Activated CD8-positive, alpha-beta memory T cell treated with anti-CD3 and anti-CD28 coated beads, Interleukin-2, amount 50 U/mL, for 48 hours (primary cell): Measurements from ENCODE around the gene CFAP251.

ENCODE experiments used
- DNase-seq: peaks from one replicate; pipeline ENCODE4 v3.0.0-alpha.2; 2020

Gene CFAP251

DNA sequence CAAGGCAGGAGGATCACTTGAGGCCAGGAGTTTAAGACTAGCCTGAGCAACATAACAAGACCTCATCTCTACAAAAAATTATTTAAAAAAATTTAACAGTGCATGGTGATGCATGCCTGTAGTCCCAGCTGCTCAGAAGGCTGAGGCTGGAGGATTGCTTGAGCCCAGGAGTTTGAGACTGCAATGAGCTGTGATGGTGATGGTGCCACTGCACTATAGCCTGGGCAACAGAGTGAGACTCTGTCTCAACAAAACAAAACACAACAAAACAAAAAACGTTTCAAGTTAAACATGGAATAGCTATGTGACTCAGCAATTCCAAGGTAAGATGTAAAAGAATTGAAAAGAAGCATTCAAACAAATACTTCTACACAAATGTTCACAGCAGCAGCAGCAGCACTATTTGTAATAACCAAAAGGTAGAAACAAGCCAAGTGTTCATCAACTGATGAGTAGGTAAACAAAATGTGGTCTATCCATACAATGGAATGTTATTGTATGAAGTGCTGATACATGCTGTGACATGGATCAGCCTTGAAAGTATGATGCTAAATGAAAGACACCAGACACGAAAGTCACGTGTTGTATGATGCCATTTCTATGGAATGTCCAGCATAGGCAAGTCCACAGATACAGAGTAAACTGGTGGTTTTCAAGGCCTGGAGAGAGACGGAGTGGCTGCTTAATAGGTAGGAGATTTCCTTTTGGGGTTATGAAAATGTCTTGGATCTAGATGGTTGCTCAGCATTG lies 31.4 kb downstream of the CFAP251 start:
- DNase-seq, result no peak

DNA sequence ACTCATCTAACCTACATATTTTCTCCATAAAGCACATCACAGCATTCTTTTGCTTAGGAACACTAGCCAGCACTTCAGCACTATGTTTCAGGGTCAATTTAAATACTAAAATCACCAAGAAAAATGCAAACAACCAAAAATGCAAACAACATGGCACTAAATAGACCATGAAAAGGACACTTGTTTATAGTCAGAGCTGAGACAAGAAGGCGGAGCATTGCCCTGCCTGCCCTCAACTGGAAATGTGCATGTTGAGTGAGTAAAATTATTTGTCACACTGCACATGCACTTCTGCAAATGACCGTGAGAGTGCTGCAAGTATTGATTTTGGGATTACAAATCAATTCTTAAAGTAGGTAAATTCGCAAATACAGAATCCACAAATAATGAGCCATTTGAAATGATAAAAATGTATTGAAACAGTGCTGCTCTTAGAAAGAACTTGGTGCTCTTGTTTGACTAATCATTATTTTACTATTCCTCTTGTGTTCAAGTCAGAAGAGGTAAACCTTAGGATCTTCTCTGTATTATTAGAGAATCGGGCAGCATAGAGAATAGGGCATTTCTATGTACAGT lies 34.8 kb downstream of the CFAP251 start:
- no peak for DNase-seq

DNA sequence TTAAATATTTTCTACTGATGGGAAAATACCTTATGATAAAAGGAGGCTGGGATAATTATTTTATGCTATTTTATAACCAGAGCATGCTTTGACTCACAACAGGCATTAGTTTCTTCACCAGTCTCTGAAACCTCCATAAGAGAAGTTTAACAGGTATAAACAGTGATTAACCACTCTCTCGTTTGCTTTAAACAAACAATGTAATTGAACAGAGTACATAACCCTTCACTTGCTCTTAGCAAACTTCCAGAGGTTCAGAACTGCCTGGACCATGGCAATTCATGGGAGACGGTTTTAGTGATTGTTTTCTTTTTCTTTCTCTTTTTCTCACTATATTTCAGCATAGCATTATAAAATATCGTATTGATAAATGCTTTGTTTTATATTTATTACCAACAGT lies 35.3 kb downstream of the CFAP251 start:
- DNase-seq, result no peak

DNA sequence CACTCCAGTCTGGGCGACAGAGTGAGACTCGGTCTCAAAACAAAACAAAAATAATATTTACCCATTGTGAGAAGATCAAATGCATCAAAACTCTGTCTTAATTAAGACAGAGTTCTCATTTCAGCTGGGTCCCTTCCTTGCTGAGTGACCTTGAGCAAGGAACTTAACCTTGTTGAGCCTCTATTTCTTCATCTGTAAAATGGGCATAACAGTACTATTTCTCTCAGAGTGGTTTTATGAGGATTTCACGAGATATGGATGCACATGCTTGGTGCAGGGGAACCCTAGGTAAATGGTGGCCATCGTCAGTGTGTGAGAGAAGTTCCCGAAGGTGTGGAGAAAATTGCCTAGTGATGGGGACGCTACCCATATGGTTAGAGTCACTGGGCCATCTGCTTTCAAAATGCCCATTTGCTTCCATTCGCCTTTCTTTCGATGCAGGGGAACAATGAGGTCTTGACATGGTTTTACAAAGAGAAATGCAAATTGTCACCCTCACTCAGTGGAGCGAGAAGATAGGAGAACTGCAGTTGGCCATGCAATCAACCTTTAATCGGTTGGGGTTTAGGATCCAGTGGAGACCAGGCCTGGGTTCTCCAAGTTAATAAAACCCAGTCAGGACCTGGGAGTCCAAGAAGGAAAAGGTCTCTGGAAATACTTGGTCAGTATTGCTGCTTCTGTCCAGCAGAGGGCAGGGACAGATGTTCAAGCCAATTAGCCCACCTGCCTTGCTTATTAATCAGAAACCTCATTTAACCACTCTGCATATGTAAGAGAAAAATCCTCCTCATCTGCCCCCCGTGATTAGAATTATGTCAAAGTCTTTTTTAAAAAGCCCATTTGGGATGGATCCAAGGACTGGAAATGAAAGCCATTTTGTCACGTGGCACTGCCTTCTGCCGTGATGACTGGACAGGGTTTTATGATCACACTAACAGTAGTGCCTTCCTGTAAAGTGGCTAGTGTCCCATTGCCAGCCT lies 37.2 kb downstream of the CFAP251 start:
- DNase-seq, result no peak

DNA sequence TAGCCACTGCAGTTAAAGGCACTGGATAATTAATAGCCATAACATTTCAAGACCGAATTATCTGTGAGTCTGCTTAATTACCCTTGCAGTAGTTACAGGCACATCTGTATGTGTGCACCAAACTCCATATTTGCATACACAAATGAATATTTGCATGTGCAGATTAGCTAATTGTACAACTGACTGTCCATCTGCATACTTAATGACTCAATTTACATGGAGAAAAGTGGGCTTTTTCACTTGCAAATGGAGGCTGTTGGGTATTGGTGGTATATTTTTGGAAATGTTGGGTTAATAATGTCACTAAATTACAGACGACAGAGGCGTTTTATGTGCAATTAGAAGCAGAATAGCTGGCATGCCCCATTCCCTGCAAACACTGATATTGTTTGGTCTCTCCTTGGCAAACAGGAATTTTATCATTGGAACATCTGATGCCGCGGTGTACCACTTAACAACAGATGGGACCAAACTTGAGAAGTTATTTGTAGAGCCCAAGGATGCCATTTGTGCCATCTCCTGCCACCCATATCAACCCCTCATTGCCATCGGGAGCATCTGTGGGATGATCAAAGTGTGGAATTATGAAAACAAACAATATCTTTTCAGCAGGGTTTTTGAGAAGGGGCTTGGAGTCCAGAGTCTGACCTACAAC lies 39.6 kb downstream of the CFAP251 start:
- DNase-seq, result no peak

DNA sequence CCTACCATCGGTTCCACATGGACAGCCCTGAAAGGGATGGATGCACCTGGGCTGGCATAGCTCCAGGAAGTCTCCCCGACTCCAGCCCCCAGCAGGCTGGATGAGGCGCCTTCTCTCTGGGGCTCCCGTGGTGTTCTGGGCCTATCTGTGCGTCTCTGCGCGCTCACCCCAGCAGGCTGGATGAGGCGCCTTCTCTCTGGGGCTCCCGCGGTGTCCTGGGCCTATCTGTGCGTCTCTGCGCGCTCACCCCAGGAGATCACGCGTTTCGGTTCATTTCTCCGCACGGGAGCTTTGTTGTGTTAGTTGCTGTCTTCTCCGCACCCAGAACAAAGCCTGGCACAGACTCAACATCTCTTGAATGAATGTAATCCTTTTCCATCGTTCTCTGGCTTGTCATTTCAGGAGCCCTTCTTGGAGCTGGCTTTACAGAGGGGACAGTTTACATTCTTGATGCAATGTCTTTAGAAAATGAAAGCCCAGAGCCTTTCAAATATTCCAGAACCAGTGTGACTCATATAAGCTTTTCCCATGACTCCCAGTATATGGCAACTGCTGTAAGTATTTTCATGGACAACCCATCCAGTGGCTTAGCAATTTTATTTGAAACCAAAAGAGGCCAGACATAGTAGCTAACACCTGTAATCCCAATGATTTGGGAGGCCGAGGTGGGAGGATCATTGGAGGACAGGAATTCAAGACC lies 40.3 kb downstream of the CFAP251 start:
- no peak for DNase-seq

DNA sequence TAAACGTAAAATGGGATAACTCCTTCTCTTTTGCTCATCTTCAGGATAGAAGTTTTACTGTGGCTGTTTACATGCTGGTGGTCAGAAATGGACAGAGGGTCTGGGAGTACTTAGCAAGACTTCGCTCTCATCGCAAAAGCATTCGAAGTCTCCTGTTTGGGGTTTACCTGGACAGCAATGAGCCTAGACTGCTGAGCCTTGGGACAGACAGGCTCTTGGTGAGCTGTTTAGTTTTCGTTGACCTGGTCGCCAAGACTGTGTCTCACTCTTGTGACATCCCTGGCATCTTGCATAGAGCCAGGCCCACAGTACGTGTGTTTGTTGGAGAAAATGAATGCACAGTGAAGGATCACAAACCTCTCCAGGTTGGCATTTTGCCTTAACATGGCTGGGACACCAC lies 42.1 kb downstream of the CFAP251 start:
- DNase-seq, result no peak

DNA sequence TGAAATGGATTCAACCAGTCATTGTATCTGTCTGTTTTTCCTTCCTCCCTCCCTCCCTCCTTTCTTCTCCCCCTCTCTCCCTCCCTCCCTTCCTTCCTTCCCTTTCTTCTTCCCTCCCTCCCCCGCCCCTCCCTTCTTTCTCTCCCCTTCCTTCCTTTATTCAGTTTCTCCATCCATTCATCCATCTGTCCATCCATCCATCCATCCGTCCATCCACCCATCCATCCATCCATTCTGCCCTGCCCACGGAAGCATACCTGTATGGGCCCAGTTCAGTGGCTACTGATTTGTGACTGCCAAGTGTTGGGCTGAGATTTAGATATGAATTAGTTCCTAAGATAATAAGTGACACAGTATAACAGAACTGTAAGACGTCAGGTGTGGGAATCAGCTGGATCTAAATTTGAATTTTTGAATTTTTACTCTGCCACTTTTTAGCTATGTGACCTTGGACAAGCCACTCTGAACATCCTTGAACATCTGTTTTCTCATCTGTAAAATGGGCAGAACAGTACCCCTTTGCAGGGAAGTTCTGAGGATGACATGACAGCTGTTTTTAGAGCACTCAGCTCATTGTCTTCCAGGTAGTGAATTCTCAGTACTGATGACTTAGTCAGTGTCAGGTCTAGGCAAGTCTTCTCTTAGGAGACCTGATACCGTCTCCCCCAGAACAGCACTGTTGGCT lies 42.9 kb downstream of the CFAP251 start:
- DNase-seq, result no peak

DNA sequence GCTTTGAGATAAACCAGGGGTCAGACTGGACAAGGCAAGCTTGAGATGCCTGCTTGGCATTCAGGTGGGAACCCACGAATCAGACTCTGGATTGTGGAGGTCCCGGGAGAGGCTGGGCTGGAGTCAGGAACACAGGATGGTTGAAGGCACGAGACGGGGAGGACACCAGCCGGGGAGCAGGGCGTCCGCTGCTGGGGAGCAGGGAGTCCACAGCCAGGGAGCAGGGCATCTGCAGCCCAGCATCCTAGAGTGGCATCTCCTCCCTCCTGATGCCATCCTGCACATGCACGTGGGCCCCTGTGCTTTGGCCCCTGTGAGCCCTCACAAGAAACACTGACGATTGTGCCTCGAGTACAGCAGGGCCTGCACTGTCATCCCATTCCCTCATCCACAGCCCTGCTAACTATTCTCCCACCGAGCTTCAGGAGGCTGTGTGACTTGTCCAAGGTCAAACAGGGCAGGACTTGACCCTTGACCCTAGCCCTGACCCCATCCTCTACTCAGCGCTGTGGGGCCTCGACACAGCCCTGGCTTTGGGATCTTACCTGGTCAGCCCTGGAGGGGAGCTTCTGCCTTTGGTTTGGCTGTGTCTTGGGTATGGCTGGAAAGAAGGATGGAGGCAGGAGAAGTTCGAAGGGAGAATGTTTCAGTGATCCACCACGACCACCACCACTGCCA lies 45.1 kb downstream of the CFAP251 start:
- no peak for DNase-seq

DNA sequence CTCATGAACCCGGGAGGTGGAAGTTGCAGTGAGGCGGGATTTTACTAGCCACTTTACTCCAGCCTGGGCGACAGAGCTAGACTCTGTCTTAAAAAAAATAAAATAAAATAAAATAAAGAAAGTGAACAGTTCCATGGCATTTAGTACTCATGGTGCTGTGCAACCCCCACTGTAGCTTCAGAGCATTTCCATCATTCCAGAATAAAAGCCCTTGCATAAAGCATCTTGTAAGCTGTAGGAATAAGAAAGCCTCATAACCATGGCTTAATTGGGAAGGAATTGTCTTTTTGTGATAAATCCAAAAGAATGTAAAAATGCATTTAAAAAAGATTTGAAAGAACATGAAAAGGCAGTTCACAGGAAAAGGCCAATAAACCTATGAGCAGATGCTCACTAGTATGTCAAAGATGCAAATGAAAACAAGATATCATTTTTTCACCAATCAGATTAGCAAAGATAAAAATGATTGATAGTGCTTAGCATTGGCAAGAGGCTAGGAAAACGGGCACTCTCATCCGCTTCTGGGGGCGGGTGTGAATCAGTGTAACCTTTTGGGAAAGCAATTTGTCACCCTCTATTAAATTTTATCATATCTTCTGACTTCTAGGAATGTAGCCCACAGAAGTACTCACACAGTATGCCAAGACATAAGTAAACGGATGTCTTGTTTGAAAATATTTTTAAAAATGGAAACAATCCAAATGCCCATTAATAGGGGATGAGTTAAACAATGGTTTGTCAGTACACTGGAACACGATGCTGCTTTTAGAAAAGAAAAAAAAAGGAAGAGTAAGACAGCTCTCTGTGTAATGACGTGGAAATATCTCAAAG lies 46.6 kb downstream of the CFAP251 start:
- no peak for DNase-seq

DNA sequence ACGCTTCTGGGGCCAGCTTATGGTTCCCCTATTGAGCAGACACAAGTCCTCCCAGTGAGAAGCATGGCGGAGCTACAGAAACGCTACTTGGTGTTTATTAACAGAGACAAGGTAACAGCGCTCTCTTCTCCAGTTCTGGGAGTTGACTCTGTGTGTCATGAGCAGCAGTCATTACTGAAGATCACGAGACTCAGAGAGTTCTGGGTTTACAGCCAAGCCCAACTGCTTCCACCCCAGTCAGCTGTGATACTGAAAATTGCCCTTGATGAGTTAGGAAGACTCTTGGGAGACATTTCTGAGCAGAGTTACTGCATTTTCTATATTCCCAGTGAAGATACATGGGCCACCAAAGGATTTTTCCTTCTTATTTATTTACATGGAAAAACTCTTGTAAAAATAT lies 48.6 kb downstream of the CFAP251 start:
- no peak for DNase-seq

DNA sequence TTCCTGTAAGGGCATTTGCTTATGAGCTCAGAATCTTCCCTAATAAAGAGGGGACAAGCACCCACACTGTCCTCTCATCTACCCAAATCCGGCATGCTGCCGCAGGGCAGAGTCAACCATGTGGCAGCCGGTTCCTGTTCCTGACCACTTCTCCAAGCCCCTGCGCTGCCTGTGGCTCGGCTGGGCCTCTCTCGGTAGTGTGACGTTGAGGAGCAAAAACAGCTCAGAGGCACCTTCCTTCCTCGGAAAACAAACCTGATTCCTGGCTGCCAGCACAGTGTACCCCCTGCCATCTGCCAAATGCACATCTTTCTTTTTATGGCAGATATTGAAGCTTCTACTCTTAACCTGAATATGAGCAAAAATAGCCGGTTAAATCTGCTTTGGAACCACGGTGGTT lies 50.5 kb downstream of the CFAP251 start:
- DNase-seq, result no peak

DNA sequence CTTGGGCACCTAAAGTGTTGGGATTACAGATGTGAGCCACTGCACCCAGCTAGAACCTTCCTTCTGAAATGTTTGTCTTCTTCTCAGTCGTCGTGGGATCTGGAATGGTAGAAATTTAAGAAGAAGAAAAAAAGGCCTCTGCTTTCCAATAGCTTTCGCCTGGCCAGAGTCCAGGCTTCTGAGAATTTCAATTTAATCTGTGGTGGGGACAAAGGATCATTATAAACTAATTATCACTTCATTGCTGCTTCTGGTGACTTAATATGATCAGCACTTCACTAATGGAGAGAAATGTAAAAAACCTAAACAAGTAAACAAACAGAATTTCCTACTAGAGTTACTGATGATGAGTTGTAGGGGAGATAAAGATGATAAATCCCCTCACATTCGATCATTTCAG lies 51.3 kb downstream of the CFAP251 start:
- no peak for DNase-seq

DNA sequence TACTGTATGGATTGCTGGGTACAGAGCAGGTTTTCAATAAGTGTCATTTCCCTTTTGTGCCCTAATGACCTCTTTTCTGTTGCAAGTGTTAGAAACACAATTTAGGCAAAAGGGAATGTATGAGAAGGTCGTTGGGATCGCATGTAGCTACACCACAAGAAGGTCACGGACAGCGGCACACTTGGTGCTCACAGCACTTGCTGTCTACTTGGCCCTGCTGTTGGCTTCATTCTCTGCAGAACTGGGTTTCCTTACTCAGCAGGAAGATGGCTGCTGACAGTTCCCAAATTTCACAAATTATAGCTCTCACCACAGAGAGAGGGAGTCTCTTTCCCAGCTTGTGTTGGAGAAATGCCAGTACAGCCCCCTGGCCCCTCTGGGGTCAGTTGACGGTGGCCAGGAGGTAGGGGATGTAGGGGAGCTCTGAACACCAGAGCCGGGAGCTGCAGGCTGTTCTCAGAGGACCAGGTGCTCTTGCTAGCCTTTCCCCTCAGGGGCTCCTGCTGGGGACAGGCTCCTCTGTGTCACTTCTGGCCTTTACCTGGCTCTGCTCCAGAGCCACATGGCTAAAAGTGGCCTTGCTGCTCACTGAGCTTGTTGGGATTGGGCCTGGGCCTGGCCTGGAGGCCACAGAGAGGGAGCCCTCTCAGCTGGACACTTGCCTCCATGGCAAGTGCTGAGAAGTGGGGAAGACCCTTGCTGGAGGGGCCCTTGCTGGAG lies 52.3 kb downstream of the CFAP251 start:
- DNase-seq, result no peak

DNA sequence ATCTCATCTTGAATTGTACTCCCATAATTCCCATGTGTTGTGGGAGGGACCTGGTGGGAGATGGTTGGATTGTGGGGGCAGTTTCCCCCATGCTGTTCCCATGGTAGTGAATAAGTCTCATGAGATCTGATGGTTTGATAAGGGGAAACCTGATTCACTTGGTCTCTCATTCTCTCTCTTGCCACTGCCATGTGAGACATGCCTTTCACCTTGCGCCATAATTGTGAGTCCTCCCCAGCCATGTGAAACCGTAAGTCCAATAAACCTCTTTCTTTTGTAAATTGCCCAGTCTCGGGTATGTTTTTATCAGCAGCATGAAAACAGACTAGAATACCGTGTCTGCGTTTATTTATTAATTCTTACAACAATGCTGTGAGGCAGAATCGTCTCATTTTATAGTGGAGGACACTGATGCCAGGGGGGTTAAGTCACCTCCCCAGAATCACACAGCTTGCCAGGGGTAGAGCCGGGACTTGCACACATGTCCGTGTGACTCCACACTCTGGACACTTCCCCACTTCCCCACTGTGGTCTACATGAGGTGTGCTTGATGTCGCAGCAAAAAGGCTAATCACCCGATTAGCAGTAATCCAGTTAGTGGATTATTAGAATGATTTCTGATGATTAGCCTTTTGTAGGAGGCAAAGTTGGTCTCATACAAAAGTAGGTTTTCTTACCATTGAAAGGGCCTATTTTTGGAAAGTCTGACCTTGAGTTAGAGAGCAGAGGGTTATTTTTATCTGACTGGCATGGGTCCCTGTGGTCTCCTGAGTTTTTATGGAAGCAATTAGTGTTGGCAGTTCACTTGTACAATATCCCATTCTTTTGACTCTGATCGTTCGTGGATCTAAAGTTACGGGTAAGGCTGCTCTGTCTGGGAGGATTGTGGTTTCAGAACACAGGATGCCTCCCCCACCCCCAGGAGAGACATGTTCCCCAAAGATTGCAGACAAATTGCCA lies 55.9 kb downstream of the CFAP251 start:
- DNase-seq, result no peak

DNA sequence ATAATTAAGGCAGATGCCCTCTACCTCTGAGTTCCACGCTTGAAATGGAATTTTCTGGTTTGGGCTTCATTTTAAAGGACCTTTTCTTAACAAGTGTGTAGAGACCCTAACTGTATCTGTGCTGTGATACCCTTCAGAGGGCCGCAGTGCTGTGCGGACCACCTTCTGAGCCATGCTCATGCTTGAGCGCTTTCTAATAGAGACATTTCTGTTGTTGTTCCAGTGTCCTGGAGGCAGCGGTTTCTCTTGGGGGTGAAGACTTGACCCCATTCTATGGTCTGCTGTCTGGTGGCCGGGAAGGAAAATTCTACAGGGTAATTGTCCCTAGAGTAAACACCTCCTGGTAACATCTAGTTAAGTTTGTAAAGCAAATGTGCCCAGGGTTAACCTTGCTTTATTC lies 56.6 kb downstream of the CFAP251 start:
- no peak for DNase-seq

DNA sequence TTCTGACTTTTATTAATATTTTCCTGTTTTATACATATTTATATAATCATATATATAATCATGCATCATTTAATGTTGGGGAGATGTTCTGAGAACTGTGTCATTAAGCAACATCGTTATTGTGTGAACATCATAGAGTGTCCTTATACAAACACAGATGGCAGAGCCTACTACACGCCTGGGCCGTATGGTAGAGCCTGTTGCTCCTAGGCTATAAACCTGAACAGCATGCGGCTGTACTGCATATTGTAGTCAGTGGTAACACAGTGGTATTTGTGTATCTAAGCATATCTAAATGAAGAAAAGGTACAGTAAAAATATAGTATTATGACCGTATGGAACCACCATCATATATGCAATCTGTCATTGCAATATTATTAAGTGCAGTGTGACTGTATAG lies 58.6 kb downstream of the CFAP251 start:
- DNase-seq, result no peak

DNA sequence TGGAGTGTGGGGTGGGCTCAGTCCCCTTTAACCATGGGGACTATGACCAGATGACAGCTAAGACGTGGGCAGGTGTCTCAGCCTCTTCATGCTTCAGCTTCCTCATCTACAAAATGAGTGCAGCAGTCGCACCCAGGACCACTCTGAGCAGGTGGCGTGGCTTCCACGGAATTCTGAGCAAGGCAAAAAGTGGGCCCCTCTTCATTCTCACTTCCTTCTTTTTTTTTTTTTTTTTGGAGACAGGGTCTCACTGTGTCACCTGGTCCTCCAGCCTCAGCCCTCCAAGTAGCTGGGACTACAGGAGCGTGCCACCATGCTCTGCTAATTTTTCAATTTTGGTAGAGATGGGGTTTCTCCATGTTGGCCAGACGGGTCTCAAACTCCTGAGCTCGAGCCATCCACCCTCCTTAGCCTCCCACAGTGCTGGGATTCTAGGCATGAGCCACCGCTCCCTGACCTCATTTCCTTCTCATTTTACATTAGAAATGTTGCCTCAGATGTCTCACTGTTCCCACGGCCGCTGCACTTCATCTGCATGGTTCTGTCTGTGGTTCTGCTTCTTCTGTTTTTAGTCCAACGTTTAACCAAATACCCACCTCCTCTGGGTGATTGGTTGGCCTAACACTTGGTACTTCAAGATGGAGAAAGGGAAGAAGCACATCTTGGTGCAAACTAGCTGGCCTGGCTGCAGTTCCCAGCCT lies 61.9 kb downstream of the CFAP251 start:
- no peak for DNase-seq
